ENCODE data around the gene EFHB.
A peak's percentile ranks its signal among the peaks of the same experiment; 100 is the strongest.
"Not testable (repeated sequence)": the region's sequence is repeated elsewhere in the genome, so short reads cannot be mapped to it uniquely, and the experiment has no call there.

Gene EFHB

GRCh38 chr3:19931180-19931692 lies 2.8 kb downstream of the EFHB start:
- DNase-seq = no peak

GRCh38 chr3:19920401-19921080 lies 13.5 kb downstream of the EFHB start:
- no peak for DNase-seq

GRCh38 chr3:19917167-19917566 lies 16.9 kb downstream of the EFHB start:
- no peak for DNase-seq

DNA sequence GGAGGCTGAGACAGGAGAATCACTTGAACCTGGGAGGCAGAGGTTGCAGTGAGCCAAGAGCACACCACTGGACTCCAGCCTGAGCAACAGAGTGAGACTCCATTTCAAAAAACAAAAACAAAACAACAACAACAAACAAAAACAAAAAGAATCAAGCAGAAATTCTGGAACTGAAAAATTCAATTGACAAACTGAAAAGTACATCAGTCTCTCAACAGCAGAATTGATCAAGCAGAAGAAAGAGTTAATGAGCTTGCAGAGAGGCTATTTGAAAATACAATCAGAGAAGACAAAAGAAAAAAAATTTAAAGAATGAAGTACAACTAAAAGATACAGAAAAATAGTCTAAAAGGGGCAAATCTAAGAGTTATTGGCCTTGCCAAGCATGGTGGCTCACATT lies 22.6 kb downstream of the EFHB start:
- DNase-seq = no peak

GRCh38 chr3:19907523-19907922 lies 26.5 kb downstream of the EFHB start:
- no peak for DNase-seq

- no peak for DNase-seq
These were observed 30.4 kb downstream of the EFHB start for GRCh38 chr3:19903649-19904048.

DNA sequence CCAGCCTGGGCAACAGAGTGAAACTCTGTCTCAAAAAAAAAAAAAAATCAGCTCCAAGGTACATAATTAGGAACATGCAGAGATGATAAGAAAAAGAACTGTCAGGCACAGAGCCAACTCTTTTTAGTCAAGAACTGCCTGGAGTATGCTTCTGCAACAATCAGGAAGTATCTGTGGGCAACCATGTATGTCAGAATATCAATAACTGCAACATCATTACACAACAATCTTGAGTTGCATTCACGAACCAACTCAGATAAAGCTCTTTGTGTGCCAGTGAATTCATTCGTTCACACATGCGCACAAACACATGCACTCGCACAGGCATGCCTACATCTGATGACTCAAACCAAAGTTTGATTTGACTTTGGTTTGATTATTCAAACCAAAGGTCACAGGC lies 32.1 kb downstream of the EFHB start:
- DNase-seq = no peak

DNA sequence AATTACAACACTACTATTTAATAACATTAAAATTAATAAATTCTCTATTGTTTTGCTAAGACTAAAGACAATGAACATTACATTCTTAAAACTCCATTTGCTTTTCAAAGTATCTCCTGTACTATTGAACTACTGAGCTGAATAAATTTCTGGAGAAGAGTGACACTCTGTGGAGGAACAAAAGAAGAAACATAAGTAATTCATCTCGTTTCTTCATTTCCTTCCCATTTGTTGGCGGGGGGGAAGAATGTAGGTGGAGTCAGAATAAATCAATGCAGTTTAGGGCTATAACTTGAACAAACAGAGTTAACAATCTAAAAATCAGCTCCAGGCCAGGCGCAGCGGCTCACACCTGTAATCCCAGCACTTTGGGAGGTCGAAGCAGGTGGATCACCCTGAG lies 32.7 kb downstream of the EFHB start:
- no peak for DNase-seq

- DNase-seq = not testable (repeated sequence)
These were observed 34.2 kb downstream of the EFHB start for GRCh38 chr3:19899833-19900232.

GRCh38 chr3:19899264-19899663 lies 34.8 kb downstream of the EFHB start:
- no peak for DNase-seq

DNA sequence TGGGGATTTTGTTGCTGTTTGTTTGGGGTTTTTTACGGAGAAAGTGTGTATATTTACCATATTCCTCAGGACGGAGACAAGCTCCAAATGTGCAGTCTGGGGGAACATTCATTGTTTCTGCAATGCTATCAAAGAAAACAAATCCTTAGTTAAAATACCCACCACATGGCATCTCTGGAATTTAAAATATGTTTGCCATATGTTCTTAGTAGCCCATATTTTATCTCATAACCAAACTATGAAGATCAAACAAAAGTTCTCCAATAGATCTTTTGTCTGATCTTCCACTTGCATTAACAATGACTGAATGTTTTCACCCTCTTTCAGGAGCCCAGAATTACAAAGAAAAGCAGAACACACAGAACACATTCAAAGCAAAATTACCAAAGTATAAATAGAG lies 35.3 kb downstream of the EFHB start:
- no peak for DNase-seq

GRCh38 chr3:19891740-19892139 lies 42.3 kb downstream of the EFHB start:
- DNase-seq = no peak

GRCh38 chr3:19888428-19889152 lies 45.4 kb downstream of the EFHB start:
- DNase-seq = no peak

DNA sequence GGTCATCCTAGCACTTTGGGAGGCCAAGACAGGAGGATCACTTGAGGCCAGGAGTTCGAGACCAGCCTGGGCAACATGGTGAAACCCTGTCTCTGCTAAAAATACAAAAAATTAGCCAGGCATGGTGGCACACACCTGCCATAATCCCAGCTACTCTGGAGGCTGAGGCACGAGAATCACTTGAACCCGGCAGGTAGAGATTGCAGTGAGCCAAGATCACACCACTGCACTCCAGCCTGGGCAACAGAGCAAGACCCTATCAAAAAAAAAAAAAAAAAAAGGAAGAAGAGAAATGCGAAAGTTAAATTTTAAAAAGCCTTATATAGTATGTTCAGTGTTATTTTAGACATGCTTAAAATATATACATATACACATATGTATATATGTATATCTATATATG lies 46.9 kb downstream of the EFHB start:
- not testable (repeated sequence) for DNase-seq

DNA sequence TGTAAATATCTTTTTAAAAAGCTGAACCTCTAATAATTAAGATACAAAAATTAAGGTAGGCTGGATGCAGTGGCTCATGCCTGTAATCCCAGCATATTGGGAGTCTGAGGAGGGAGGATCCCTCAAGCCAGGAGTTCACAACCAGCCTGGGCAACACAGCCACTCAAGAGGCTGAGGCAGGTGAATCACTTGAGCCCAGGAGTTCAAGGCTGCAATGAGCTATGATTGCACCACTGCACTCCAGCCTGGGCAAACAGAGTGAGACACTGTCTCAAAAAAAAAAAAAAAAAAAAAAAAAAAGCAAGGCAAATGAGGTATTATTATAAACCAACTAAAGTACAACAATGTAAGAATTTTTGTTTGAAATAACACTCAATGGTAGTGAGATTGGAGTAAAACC lies 47.6 kb downstream of the EFHB start:
- no peak for DNase-seq

DNA sequence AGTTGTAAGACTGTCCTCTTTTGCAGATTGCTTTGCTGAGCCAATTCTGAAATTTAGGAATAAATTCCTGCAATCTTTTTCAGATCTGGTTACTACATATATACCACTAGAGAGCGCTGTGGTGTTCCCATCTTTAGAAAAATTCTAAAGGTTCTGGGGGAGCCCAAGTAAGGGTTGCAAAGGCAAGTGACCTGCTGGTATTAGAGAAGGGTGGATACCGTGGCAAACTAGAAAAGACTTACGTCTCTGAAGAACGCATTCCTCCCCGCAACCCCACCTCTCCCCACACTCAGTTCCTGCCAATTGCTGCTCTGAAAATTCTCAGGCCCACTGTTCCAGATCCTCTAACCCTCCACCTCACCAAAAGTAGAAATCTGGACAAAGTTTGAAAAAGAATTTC lies 48.5 kb downstream of the EFHB start:
- peak; percentile 6 for DNase-seq

DNA sequence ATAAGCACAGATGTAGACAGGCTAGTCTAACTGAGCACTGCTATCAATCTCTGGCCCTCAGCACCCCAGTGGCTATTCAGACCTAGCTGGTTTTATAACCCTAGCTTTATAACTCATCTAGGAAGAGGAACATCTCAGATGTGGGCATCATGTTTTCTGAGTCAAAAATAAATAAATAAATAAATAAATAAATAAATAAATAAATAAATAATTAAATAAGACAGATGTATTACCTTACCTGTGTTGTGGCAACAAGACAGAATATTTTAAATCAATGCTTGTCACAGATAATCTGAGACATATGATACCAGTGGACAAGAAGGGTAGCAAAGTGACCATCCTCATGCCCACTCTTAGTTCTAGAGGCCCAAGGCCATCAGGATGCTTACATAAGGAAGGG lies 52.2 kb downstream of the EFHB start:
- no peak for DNase-seq

GRCh38 chr3:19881036-19881435 lies 53.0 kb downstream of the EFHB start:
- DNase-seq = no peak

DNA sequence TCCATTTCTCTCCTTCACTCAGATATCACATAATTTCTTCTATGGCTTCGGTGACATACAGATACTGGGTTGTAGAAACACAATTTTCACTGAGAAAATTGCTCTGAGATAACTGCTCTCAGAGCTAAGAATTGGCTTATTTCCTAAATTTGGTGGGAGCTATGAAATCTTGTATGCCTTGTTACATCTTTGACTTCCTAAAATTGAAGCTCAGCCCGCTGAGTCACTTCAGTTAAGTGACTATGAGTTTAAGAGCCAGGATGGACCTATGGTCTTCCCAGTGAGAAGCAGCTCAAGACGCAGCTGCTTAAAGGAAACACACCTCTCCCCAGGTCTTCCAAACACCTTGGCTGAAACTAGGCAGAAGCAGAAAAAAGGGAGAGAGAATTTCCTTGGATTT lies 56.4 kb downstream of the EFHB start:
- no peak for DNase-seq

DNA sequence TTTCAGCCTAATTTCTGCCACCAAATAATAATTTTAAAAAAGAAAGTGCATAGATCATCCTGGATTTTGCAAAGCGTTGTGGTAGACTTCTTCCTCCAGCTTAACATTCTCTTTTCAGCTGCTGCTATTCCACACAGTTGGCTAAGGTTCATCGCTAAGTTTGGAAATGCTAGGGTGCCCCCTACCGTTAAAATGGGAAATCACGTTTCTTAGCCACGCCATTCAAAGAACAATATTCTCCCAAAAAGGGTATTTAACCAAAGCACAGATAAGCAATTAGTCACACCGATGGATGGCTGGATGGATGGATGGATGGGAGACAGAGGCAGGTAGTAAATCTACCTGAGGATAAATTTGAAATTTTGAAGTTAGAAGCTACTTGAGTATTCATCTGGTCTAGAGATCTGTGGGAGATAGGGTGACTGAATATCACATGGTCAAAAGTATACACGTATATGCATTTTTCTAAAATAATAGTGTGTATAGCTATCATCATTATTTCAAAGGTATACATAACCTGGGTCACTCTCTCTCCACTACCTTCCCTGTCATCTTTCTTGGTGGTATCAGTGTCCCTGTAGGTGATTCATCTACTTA lies 67.2 kb downstream of the EFHB start:
- DNase-seq = peak; percentile 2

DNA sequence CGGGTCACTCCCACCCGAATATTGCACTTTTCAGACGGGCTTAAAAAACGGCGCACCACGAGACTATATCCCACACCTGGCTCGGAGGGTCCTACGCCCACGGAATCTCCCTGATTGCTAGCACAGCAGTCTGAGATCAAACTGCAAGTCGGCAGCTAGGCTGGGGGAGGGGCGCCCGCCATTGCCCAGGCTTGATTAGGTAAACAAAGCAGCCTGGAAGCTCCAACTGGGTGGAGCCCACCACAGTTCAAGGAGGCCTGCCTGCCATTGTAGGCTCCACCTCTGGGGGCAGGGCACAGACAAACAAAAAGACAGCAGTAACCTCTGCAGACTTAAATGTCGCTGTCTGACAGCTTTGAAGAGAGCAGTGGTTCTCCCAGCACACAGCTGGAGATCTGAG lies 78.7 kb downstream of the EFHB start:
- DNase-seq = not testable (repeated sequence)

GRCh38 chr3:19846609-19847008 lies 87.4 kb downstream of the EFHB start:
- DNase-seq = not testable (repeated sequence)

Measured in NCI-H1092 treated with DMSO at 0.1 percent for 48 hours (cell line).